ENCODE measurements around the gene C1orf226. TPM values are rescaled to one million over a fixed set of nuclear protein-coding genes. Genes with fewer than 3 reads are reported as not detected.
A peak's percentile ranks its signal among the peaks of the same experiment; 100 is the strongest.
"Not testable (repeated sequence)": the region's sequence is repeated elsewhere in the genome, so short reads cannot be mapped to it uniquely, and the experiment has no call there.

Gene C1orf226
- total and polyA plus RNA-seq, 2 experiments from 2014 or later: 2.7 to 12.5 TPM

- no peak overlapping the region for H3K27ac ChIP-seq (ENCODE audit: low read depth)
- Mint-ChIP-seq H3K27me3 (ENCODE audit: insufficient read depth, low read depth, poor library complexity) (peaks cover 6% of the 10 kb centered on the region), H3K4me3 (no peak overlapping the region), H3K27ac (no peak overlapping the region; the same call in 1 of the 2 replicates), H3K4me1 (peaks cover 23% of the 10 kb centered on the region), H3K36me3 (ENCODE audit: low read depth) (peaks cover 17% of the 10 kb centered on the region), H3K9me3 (no peaks in the 10 kb centered on the region)
- H3K36me3 ChIP-seq (ENCODE audit: insufficient read depth): no peaks in the 10 kb centered on the region
- ATAC-seq (no peak), DNase-seq (ENCODE audit: low spot score) (no peak)
- H3K27me3 ChIP-seq (ENCODE audit: insufficient read depth): no peaks in the 10 kb centered on the region
- H4K20me1 ChIP-seq (replicated peaks; ENCODE audit: insufficient read depth): no peaks in the 10 kb centered on the region
- H2AFZ ChIP-seq: no peak overlapping the region
- no peak overlapping the region for H3K4me3 ChIP-seq
- H3F3A ChIP-seq (replicated peaks; ENCODE audit: low read depth): no peaks in the 10 kb centered on the region
- TF ChIP-seq EZH2 (IDR thresholded peaks at IDR 0.05; ENCODE audit: low read depth, unreplicated experiment): no peak
- H3K79me2 ChIP-seq (replicated peaks; ENCODE audit: insufficient read depth): no peaks in the 10 kb centered on the region
- H3K4me2 ChIP-seq: no peak overlapping the region
- peaks cover 9% of the 10 kb centered on the region; the same call in 1 of the 2 replicates for H3K4me1 ChIP-seq (ENCODE audit: insufficient read depth)
- no peaks in the 10 kb centered on the region for H3K9me2 ChIP-seq (ENCODE audit: insufficient read depth)
These were observed 30.2 kb upstream of the C1orf226 start for GRCh38 chr1:162351246-162351842.

DNA sequence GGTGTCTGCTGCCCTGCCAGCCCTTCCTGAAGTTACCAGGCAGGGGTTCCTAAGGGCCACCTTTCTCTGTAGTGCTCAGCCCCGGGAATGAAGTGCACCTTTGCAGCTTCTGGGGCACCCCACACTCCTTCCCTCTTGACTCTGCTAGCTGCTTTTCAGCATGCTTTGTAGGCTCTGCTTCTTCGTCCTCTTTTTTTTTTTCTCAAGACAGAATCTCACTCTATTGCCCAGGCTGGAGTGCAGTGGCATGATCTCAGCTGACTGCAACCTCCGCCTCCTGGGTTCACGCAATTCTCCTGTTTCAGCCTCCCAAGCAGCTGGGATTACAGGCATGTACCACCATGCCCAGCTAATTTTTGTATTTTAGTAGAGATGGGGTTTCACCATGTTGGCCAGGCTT lies 29.7 kb upstream of the C1orf226 start:
- not testable (repeated sequence) for H2AFZ ChIP-seq; ATAC-seq; H3K4me3 Mint-ChIP-seq; H3K27ac Mint-ChIP-seq; H3K79me2 ChIP-seq (replicated peaks; ENCODE audit: insufficient read depth); H3K27me3 Mint-ChIP-seq (ENCODE audit: insufficient read depth, low read depth, poor library complexity); H3K27ac ChIP-seq (ENCODE audit: low read depth); H3F3A ChIP-seq (replicated peaks; ENCODE audit: low read depth); H3K4me2 ChIP-seq; H3K9me2 ChIP-seq (ENCODE audit: insufficient read depth); H3K9me3 Mint-ChIP-seq; H3K27me3 ChIP-seq (ENCODE audit: insufficient read depth); H3K4me1 ChIP-seq (ENCODE audit: insufficient read depth); H4K20me1 ChIP-seq (replicated peaks; ENCODE audit: insufficient read depth); H3K4me3 ChIP-seq; H3K36me3 ChIP-seq (ENCODE audit: insufficient read depth); DNase-seq (ENCODE audit: low spot score)
- Mint-ChIP-seq H3K4me1 (peaks cover 23% of the 10 kb centered on the region), H3K36me3 (ENCODE audit: low read depth) (peaks cover 18% of the 10 kb centered on the region)

DNA sequence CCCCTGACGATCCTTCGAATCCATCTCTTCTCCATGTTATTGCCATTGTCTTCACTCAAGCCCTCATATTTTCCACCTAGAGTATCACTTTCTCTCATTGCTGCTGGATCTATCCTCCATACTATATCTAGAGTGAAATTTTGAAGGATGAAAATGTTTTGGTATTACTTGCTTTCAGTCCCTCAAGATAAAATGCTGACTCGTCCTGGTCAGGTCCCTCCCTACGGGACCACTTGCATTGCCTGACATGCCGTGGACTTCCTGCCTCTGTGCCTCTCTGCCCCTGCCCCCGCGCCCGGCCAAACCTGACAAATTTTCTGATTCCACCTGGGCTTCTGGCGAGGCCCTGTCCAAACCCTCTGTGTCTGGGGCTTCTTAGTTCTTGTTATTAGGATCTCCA lies 28.4 kb upstream of the C1orf226 start:
- TF ChIP-seq REST (IDR thresholded peaks at IDR 0.05; ENCODE audit: unreplicated experiment): no peak
- TF ChIP-seq ETS1 (IDR thresholded peaks at IDR 0.05): no peak
- no peak for TF ChIP-seq EZH2phosphoT487 (IDR thresholded peaks at IDR 0.05; ENCODE audit: unreplicated experiment)
- no peak for TF ChIP-seq NANOG (IDR thresholded peaks at IDR 0.05; ENCODE audit: borderline replicate concordance)
- TF ChIP-seq ZNF331 (CRISPR knock-in tag; IDR thresholded peaks at IDR 0.05; ENCODE audit: low read depth): no peak
- TF ChIP-seq ZNF114 (CRISPR knock-in tag; IDR thresholded peaks at IDR 0.05): no peak
- no peak for TF ChIP-seq CREB1 (CRISPR knock-in tag; IDR thresholded peaks at IDR 0.05; ENCODE audit: low read depth)
- TF ChIP-seq STAT1 (IDR thresholded peaks at IDR 0.05; ENCODE audit: unreplicated experiment): no peak
- no peak for TF ChIP-seq JUNB (IDR thresholded peaks at IDR 0.05; ENCODE audit: unreplicated experiment)
- TF ChIP-seq CTCF (conservative IDR thresholded peaks at IDR 0.05; ENCODE audit: low read depth in 2 of 2): no peak
- no peak for TF ChIP-seq EZH2 (IDR thresholded peaks at IDR 0.05; ENCODE audit: low read depth, unreplicated experiment)
- H3K9me3 Mint-ChIP-seq: no peaks in the 10 kb centered on the region
- DNase-seq (ENCODE audit: low spot score): no peak
- Histone ChIP-seq H3K27me3 (ENCODE audit: insufficient read depth) (no peaks in the 10 kb centered on the region), H3K79me2 (replicated peaks; ENCODE audit: insufficient read depth) (no peaks in the 10 kb centered on the region), H3K27ac (ENCODE audit: low read depth) (no peak overlapping the region), H3K4me3 (no peak overlapping the region), H2AFZ (no peak overlapping the region), H3K4me1 (ENCODE audit: insufficient read depth) (peaks cover 9% of the 10 kb centered on the region; the same call in 1 of the 2 replicates), H3K4me2 (no peak overlapping the region; the same call in 1 of the 2 replicates), H3K9me2 (ENCODE audit: insufficient read depth) (no peaks in the 10 kb centered on the region), H4K20me1 (replicated peaks; ENCODE audit: insufficient read depth) (no peaks in the 10 kb centered on the region), H3F3A (replicated peaks; ENCODE audit: low read depth) (no peaks in the 10 kb centered on the region), H3K36me3 (ENCODE audit: insufficient read depth) (no peaks in the 10 kb centered on the region)
- H3K4me3 Mint-ChIP-seq: no peak overlapping the region; the same call in 2 of the 3 replicates
- H3K36me3 Mint-ChIP-seq (ENCODE audit: low read depth): peaks cover 27% of the 10 kb centered on the region
- peaks cover 10% of the 10 kb centered on the region for H3K27me3 Mint-ChIP-seq (ENCODE audit: insufficient read depth, low read depth, poor library complexity)
- peak; percentile 16; the same call in 1 of the 3 replicates for ATAC-seq
- H3K27ac Mint-ChIP-seq: peak overlapping the region; percentile 88
- H3K4me1 Mint-ChIP-seq: peaks cover 23% of the 10 kb centered on the region
